Measurements from ENCODE around the gene YTHDC2.

DNA sequence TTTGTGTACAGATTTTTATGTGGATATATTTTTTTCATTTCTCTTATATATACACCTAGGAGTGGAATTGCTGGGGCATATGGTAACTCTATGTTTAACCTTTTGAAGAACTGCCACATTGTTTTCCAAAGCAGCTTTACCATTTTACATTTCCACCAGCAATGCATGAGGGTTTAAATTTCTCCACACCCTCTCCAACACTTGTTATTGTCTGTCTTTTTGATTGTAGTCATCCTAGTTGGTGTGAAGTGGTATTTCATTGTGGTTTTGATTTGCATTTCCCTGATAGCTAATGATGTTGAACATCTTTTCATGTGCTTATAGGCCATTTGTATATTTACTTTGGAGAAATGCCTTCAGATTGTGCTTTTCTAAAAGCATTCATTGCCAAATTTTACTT is 39.1 kb downstream of the YTHDC2 start:
- TF ChIP-seq EP300 (IDR thresholded peaks at IDR 0.05), result no peak
- TF ChIP-seq, protein P1, sequence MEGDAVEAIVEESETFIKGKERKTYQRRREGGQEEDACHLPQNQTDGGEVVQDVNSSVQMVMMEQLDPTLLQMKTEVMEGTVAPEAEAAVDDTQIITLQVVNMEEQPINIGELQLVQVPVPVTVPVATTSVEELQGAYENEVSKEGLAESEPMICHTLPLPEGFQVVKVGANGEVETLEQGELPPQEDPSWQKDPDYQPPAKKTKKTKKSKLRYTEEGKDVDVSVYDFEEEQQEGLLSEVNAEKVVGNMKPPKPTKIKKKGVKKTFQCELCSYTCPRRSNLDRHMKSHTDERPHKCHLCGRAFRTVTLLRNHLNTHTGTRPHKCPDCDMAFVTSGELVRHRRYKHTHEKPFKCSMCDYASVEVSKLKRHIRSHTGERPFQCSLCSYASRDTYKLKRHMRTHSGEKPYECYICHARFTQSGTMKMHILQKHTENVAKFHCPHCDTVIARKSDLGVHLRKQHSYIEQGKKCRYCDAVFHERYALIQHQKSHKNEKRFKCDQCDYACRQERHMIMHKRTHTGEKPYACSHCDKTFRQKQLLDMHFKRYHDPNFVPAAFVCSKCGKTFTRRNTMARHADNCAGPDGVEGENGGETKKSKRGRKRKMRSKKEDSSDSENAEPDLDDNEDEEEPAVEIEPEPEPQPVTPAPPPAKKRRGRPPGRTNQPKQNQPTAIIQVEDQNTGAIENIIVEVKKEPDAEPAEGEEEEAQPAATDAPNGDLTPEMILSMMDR (IDR thresholded peaks at IDR 0.05), result no peak
- no peak for TF ChIP-seq POLR2AphosphoS5 (IDR thresholded peaks at IDR 0.05)
